A549 (cell line): ENCODE data around the gene PLEKHA6. TPM values are rescaled to one million over a fixed set of nuclear protein-coding genes. Genes with fewer than 3 reads are reported as not detected.
A peak's percentile ranks its signal among the peaks of the same experiment; 100 is the strongest.

ENCODE experiments used
- ATAC-seq, 2 experiments: fragments of 200-7000 bp in 1 of 2; fragments of >200 bp in 1 of 2; cut with Nextera tagmentation in 1 of 2; cut with Tn5 transposase in 1 of 2; 3 replicates each; pipeline versions ENCODE4 v1.8.0 to v1.9.1; 2018 to 2020; ENCODE audit warnings: mild to moderate bottlenecking in 1 of 2, moderate library complexity in 1 of 2
- CTCF ChIA-PET: fragments of 300-600 bp; sonication (Branson Sonifier 250); formaldehyde crosslinking; extraction: SDS; loops from one replicate; lab custom pipeline; 2021; ENCODE audit warnings: antibody characterized with exemption, inconsistent platforms; lab: Yijun Ruan, JAX
- POLR2A ChIA-PET: fragments of 350-600 bp; formaldehyde crosslinking; extraction: SDS; loops from one replicate; lab custom pipeline; 2021; ENCODE audit warnings: antibody characterized with exemption, inconsistent platforms; lab: Yijun Ruan, JAX
- DNase-seq, 2 experiments: peaks; one replicate each; pipeline versions ENCODE4 v3.0.0 to v3.0.0-alpha.2; 2011 to 2016; ENCODE audit warnings: low read depth in 1 of 2, low spot score in 1 of 2
- FAIRE-seq: peaks from 2 replicates; lab custom pipeline; 2011; peaks lifted over from hg19 to GRCh38; lab: Jason Lieb, UNC
- H3K27ac ChIP-seq, 2 experiments: fragments of >200 bp; sonication (Bioruptor Twin); formaldehyde crosslinking; 3 replicates each; pipeline ENCODE4 v1.5.1; 2016 to 2017
- H3K4me1 ChIP-seq: fragments of >200 bp; sonication (Bioruptor Twin); formaldehyde crosslinking; 3 replicates; pipeline ENCODE4 v1.6.1; 2016
- H3K4me2 ChIP-seq: fragments of >200 bp; sonication (Bioruptor Twin); formaldehyde crosslinking; 3 replicates; pipeline ENCODE4 v1.6.1; 2016
- H3K4me3 ChIP-seq: fragments of >200 bp; sonication (Bioruptor Twin); formaldehyde crosslinking; 3 replicates; pipeline ENCODE4 v1.5.1; 2016
- H3K9me3 ChIP-seq: fragments of >200 bp; sonication (Bioruptor Twin); formaldehyde crosslinking; 3 replicates; pipeline ENCODE4 v1.6.1; 2016
- BHLHE40 ChIP-seq: IDR thresholded peaks from 2 replicates; pipeline ENCODE4 v1.6.1; 2012; ENCODE audit warnings: low read depth, low read length, inconsistent platforms
- CBX8 ChIP-seq: fragments of 200-600 bp; sonication (generic); IDR thresholded peaks from 2 replicates; pipeline ENCODE4 v1.6.1; 2016
- CHD2 ChIP-seq: fragments of 150-350 bp; IDR thresholded peaks from 2 replicates; pipeline ENCODE4 v1.6.1; 2014; ENCODE audit warnings: low read length; ENCODE audit not compliant: partially characterized antibody
- CTCF ChIP-seq: fragments of >200 bp; sonication (Bioruptor Twin); formaldehyde crosslinking; IDR thresholded peaks from 3 replicates; pipeline ENCODE4 v1.5.1; 2016
- E2F6 ChIP-seq: IDR thresholded peaks from 2 replicates; pipeline ENCODE4 v1.6.1; 2012; ENCODE audit warnings: low read depth, borderline replicate concordance
- EHF ChIP-seq: fragments of 250-450 bp; sonication (Bioruptor Pico); IDR thresholded peaks from 2 replicates; pipeline ENCODE4 v1.5.0; 2020; ENCODE audit warnings: mild to moderate bottlenecking
- EHMT2 ChIP-seq: fragments of 200-600 bp; sonication (generic); IDR thresholded peaks from 2 replicates; pipeline ENCODE4 v1.6.1; 2016; ENCODE audit warnings: antibody characterized with exemption, low read depth, mild to moderate bottlenecking, moderate library complexity
- ELK1 ChIP-seq: fragments of 150-350 bp; IDR thresholded peaks from 2 replicates; pipeline ENCODE4 v1.6.1; 2014; ENCODE audit warnings: low read depth, mild to moderate bottlenecking, low read length
- FOSB ChIP-seq: fragments of 250-450 bp; sonication (Bioruptor Pico); IDR thresholded peaks from 2 replicates; pipeline ENCODE4 v1.5.0; 2020; ENCODE audit warnings: mild to moderate bottlenecking, moderate library complexity
- GATA3 ChIP-seq: IDR thresholded peaks from 2 replicates; pipeline ENCODE4 v1.6.1; 2012; ENCODE audit warnings: borderline replicate concordance
- HDAC2 ChIP-seq: fragments of 200-600 bp; sonication (generic); IDR thresholded peaks from 2 replicates; pipeline ENCODE4 v1.6.1; 2016
- HEYL ChIP-seq: fragments of 250-450 bp; sonication (Bioruptor Pico); IDR thresholded peaks from 2 replicates; pipeline ENCODE4 v1.8.0; 2021; ENCODE audit warnings: mild to moderate bottlenecking, moderate library complexity
- HMGXB4 ChIP-seq: fragments of 250-450 bp; sonication (Bioruptor Pico); IDR thresholded peaks from 2 replicates; pipeline ENCODE4 v1.5.0; 2021; ENCODE audit warnings: mild to moderate bottlenecking, moderate library complexity, borderline replicate concordance
- HOXB5 ChIP-seq: fragments of 250-450 bp; sonication (Bioruptor Pico); IDR thresholded peaks from 2 replicates; pipeline ENCODE4 v1.5.0; 2020; ENCODE audit warnings: mild to moderate bottlenecking, moderate library complexity
- JUN ChIP-seq, 2 experiments: fragments of >200 bp; sonication (Bioruptor Twin); formaldehyde crosslinking; IDR thresholded peaks; 2 replicates in 1 of 2; 3 replicates in 1 of 2; pipeline ENCODE4 v1.6.1; 2016 to 2017
- JUNB ChIP-seq: fragments of >200 bp; sonication (Bioruptor Twin); formaldehyde crosslinking; IDR thresholded peaks from 2 replicates; pipeline ENCODE4 v1.6.1; 2016
- KDM1A ChIP-seq: fragments of 200-600 bp; sonication (generic); IDR thresholded peaks from 2 replicates; pipeline ENCODE4 v1.6.1; 2016; ENCODE audit warnings: low read depth, mild to moderate bottlenecking
- MAX ChIP-seq: IDR thresholded peaks from 2 replicates; pipeline ENCODE4 v1.6.1; 2012
- MAZ ChIP-seq: fragments of 150-350 bp; IDR thresholded peaks from 2 replicates; pipeline ENCODE4 v1.6.1; 2014; ENCODE audit warnings: antibody characterized with exemption, low read depth, low read length, borderline replicate concordance
- NR3C1 ChIP-seq: fragments of >200 bp; sonication (Bioruptor Twin); formaldehyde crosslinking; IDR thresholded peaks from 3 replicates; pipeline ENCODE4 v1.6.1; 2017
- PBX3 ChIP-seq: IDR thresholded peaks from 2 replicates; pipeline ENCODE4 v1.6.1; 2012
- RAD21 ChIP-seq, 2 experiments: fragments of >200 bp in 1 of 2; sonication (Bioruptor Twin) in 1 of 2; formaldehyde crosslinking in 1 of 2; IDR thresholded peaks in 1 of 2; conservative IDR thresholded peaks in 1 of 2; 2 replicates in 1 of 2; 3 replicates in 1 of 2; pipeline ENCODE4 v1.6.1; 2012 to 2018; ENCODE audit warnings: inconsistent platforms in 1 of 2
- RARB ChIP-seq: fragments of 250-450 bp; sonication (Bioruptor Pico); IDR thresholded peaks from 2 replicates; pipeline ENCODE4 v1.8.0; 2021; ENCODE audit warnings: mild to moderate bottlenecking, moderate library complexity
- RNF2 ChIP-seq: fragments of 200-600 bp; sonication (generic); IDR thresholded peaks from 2 replicates; pipeline ENCODE4 v1.6.1; 2016; ENCODE audit warnings: low read depth, mild to moderate bottlenecking, antibody characterized with exemption, moderate library complexity, borderline replicate concordance
- SMC3 ChIP-seq: fragments of >200 bp; sonication (Bioruptor Twin); formaldehyde crosslinking; IDR thresholded peaks from 3 replicates; pipeline ENCODE4 v1.6.1; 2018; ENCODE audit warnings: inconsistent platforms
- SREBF2 ChIP-seq: fragments of 450-650 bp; IDR thresholded peaks from 2 replicates; pipeline ENCODE4 v1.6.1; 2014; ENCODE audit warnings: mild to moderate bottlenecking, moderate library complexity
- TFCP2L1 ChIP-seq: fragments of 250-450 bp; sonication (Bioruptor Pico); IDR thresholded peaks from 2 replicates; pipeline ENCODE4 v1.5.0; 2021; ENCODE audit warnings: mild to moderate bottlenecking
- TP53 ChIP-seq: fragments of 250-450 bp; sonication (Bioruptor Pico); IDR thresholded peaks from 2 replicates; pipeline ENCODE4 v1.5.0; 2021; ENCODE audit warnings: mild to moderate bottlenecking, moderate library complexity
- USF2 ChIP-seq: fragments of 450-650 bp; IDR thresholded peaks from 2 replicates; pipeline ENCODE4 v1.6.1; 2014; ENCODE audit warnings: antibody characterized with exemption
- ZC3H11A ChIP-seq: fragments of 450-650 bp; IDR thresholded peaks from 2 replicates; pipeline ENCODE4 v1.6.1; 2014; ENCODE audit warnings: antibody characterized with exemption, mild to moderate bottlenecking
- WGBS: methylation state at CpG from one replicate; pipeline ENCODE4 v1.1.6; 2017; ENCODE audit errors: missing lambda C conversion rate; 5-methylcytosine and 5-hydroxymethylcytosine counted together
- polyA plus RNA-seq, 4 experiments: library from polyadenylated mRNA; depleted of rRNA in 3 of 4; stranded (reverse); fragments of >200 nt; fragmentation: RNase III in 1 of 4; extraction: RNeasy Plus Mini Kit Qiagen cat#74134 plus additional on column Dnase treatment in 1 of 4; gene quantifications; 2 replicates in 3 of 4; 3 replicates in 1 of 4; pipeline ENCODE4 v1.2.3, GENCODE V29; 2011 to 2017

Gene PLEKHA6
- polyA plus RNA-seq, 2 of the 4 experiments (the other 2 are of a cell fraction): 13.0 to 26.2 TPM

- ChIA-PET POLR2A (no interaction called here), CTCF (no interaction called here)
- TF ChIP-seq HMGXB4 (no peak), CHD2 (no peak), TFCP2L1 (no peak), SMC3 (no peak), SREBF2 (no peak), KDM1A (no peak), PBX3 (no peak), RARB (CRISPR knock-in tag) (no peak), BHLHE40 (no peak), HDAC2 (no peak), MAZ (no peak), USF2 (no peak), JUNB (no peak), CBX8 (no peak), EHF (CRISPR knock-in tag) (no peak)
- FAIRE-seq: no peak
- Histone ChIP-seq H3K27ac (0 out of 6 replicates have a peak overlapping the region, but pooled peaks of 1 of the 2 experiments have one; percentile 8), H3K4me1 (peaks cover 8% of the 10 kb centered on the region; the same call in 2 of the 3 replicates), H3K4me3 (no peak overlapping the region), H3K9me3 (no peaks in the 10 kb centered on the region), H3K4me2 (no peak overlapping the region)
- no peak for DNase-seq
- 96% methylated on average over 3 of the region's 3 CpGs for WGBS
- no peak for ATAC-seq
Observed at GRCh38 chr1:204306076-204306475, 53.7 kb downstream of the PLEKHA6 start.

GRCh38 chr1:204304067-204304466, 55.7 kb downstream of the PLEKHA6 start:
- WGBS: 65% methylated on average over 4 of the region's 4 CpGs
- FAIRE-seq (no peak), DNase-seq (no peak), ATAC-seq (0 out of 6 replicates have a peak, but pooled peaks of 1 of the 2 experiments have one; percentile 35)
- no peak overlapping the region for H3K4me3 ChIP-seq
- CTCF ChIA-PET: interaction anchor here (1.1 to 1.9 kb wide), 4 partner anchors 12 to 141 kb away, joined by 3 to 8 read pairs (median 6); no protein-coding TSS in a partner anchor
- TF ChIP-seq HEYL: no peak
- no peak for TF ChIP-seq SREBF2
- no peak for TF ChIP-seq JUN (IDR thresholded peaks at IDR 0.05)
- no peak for TF ChIP-seq MAX
- TF ChIP-seq MAZ: no peak
- TF ChIP-seq E2F6: no peak
- no peak for TF ChIP-seq HOXB5
- no peak for TF ChIP-seq EHMT2
- no peak for TF ChIP-seq TP53 (CRISPR knock-in tag)
- no peak for TF ChIP-seq GATA3
- no peak for TF ChIP-seq FOSB (CRISPR knock-in tag)
- TF ChIP-seq CTCF: no peak
- no peak for TF ChIP-seq ZC3H11A
- TF ChIP-seq RNF2: no peak
- TF ChIP-seq RAD21 (conservative IDR thresholded peaks at IDR 0.05 in 1 of 2, IDR thresholded peaks at IDR 0.05 in 1 of 2): no peak
- no peak for TF ChIP-seq ELK1
- no peak for TF ChIP-seq NR3C1
- H3K4me2 ChIP-seq: no peak overlapping the region
- H3K4me1 ChIP-seq: peaks cover 11% of the 10 kb centered on the region; the same call in 2 of the 3 replicates
- peak overlapping the region in 1 of 2 experiments; percentile 21; a peak in 1 of 6 replicates for H3K27ac ChIP-seq
- POLR2A ChIA-PET: no interaction called here
- no peaks in the 10 kb centered on the region for H3K9me3 ChIP-seq
